GM06990 (cell line): Measurements from ENCODE around the gene RASGEF1C.

Source experiments
- DNase-seq: peaks from one replicate; pipeline ENCODE4 v3.0.0-alpha.2; 2011; ENCODE audit not compliant: insufficient read length; ENCODE audit errors: extremely low read depth
- H3K27me3 ChIP-seq: replicated peaks from 2 replicates; pipeline ENCODE4 v1.6.0; 2011; ENCODE audit warnings: low read length; ENCODE audit not compliant: control insufficient read depth, insufficient read depth
- H3K36me3 ChIP-seq: 2 replicates; pipeline ENCODE4 v1.5.1; 2011; ENCODE audit warnings: low read length; ENCODE audit not compliant: control insufficient read depth, insufficient read depth
- H3K4me3 ChIP-seq: replicated peaks from 2 replicates; pipeline ENCODE4 v1.5.1; 2011; ENCODE audit warnings: low read depth, mild to moderate bottlenecking, control low read depth, low read length
- CTCF ChIP-seq: IDR thresholded peaks from 2 replicates; pipeline ENCODE4 v1.5.1; 2011; ENCODE audit warnings: low read length, control low read depth, mild to moderate bottlenecking, inconsistent platforms; ENCODE audit not compliant: insufficient read depth, poor library complexity, severe bottlenecking

Gene RASGEF1C

GRCh38 chr5:180068519-180069090 lies 140.4 kb downstream of the RASGEF1C start:
- DNase-seq: no peak
- Histone ChIP-seq H3K4me3 (no peak overlapping the region), H3K36me3 (no peaks in the 10 kb centered on the region), H3K27me3 (peaks cover 2% of the 10 kb centered on the region; the same call in 1 of the 2 replicates)
- TF ChIP-seq CTCF: no peak

DNA sequence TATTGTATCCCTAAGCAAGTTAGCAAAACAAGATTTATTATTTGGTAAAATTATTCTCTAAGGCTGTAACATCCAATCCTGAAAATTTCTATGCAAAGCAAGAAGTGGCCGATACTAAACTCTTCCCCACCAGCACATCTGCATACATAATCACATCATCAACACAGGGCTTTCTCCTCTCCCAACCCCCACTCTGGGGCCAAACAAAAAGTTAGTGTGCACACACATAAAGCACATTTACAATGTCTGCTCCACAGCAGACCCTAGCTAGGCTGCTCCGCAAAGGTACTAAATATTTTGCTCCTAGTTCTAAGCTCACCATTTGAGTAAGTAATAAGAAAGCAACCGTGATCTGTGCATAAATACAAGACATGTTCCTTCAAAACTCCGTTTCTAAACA lies 141.0 kb downstream of the RASGEF1C start:
- peaks cover 2% of the 10 kb centered on the region; the same call in 1 of the 2 replicates for H3K27me3 ChIP-seq
- H3K4me3 ChIP-seq: no peak overlapping the region
- TF ChIP-seq CTCF: no peak
- no peaks in the 10 kb centered on the region for H3K36me3 ChIP-seq
- DNase-seq: no peak

- Histone ChIP-seq H3K4me3 (no peak overlapping the region), H3K36me3 (no peaks in the 10 kb centered on the region), H3K27me3 (no peaks in the 10 kb centered on the region)
- DNase-seq: no peak
- no peak for TF ChIP-seq CTCF
These were observed 148.8 kb downstream of the RASGEF1C start for GRCh38 chr5:180060192-180060591.

DNA sequence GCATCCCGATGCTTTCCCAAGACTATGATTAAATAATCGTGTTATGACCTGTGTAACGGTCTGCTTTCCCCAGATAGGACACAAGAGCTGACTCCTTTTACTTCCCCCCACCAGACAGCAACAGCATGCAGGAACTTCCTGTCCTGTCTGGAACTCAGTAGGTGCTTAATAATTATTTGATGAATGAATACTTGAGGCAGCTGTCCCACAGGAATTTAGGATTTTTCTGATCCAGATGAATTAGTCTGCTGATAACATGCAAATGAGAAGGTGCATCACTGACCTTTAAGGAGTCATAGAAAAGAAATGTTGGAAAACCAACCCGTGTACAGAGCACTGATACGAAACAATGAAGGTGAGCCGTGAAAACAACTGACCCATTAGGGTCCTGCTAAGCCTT lies 149.7 kb downstream of the RASGEF1C start:
- H3K27me3 ChIP-seq: no peaks in the 10 kb centered on the region
- no peak overlapping the region for H3K4me3 ChIP-seq
- no peak for TF ChIP-seq CTCF
- no peak for DNase-seq
- no peaks in the 10 kb centered on the region for H3K36me3 ChIP-seq

- no peak for TF ChIP-seq CTCF
These were observed 152.9 kb downstream of the RASGEF1C start for GRCh38 chr5:180056153-180056552.

GRCh38 chr5:180054226-180054625 lies 154.8 kb downstream of the RASGEF1C start:
- no peak for DNase-seq
- Histone ChIP-seq H3K27me3 (no peaks in the 10 kb centered on the region), H3K36me3 (no peaks in the 10 kb centered on the region), H3K4me3 (no peak overlapping the region)
- no peak for TF ChIP-seq CTCF

More at GRCh38 chr5:180056153-180056552, 152.9 kb downstream of the RASGEF1C start:
- Histone ChIP-seq H3K27me3 (no peaks in the 10 kb centered on the region), H3K36me3 (no peaks in the 10 kb centered on the region), H3K4me3 (no peak overlapping the region)
- no peak for DNase-seq
